Neutrophil (primary cell): ENCODE results near the gene GEMIN5.

Source experiments
- H3K27ac ChIP-seq: fragments of 200-600 bp; sonication (generic); 2 replicates; pipeline ENCODE4 v1.5.1; 2016; ENCODE audit warnings: mild to moderate bottlenecking, moderate library complexity
- H3K27me3 ChIP-seq: fragments of 200-600 bp; sonication (generic); 2 replicates; pipeline ENCODE4 v1.6.0; 2016; ENCODE audit warnings: mild to moderate bottlenecking
- H3K36me3 ChIP-seq: fragments of 200-600 bp; sonication (generic); 2 replicates; pipeline ENCODE4 v1.5.1; 2017
- H3K4me1 ChIP-seq, 2 experiments: fragments of 200-600 bp in 1 of 2; sonication (generic) in 1 of 2; 1 replicate in 1 of 2; 2 replicates in 1 of 2; pipeline versions ENCODE4 v1.5.1 to v1.6.1; 2013 to 2016; ENCODE audit warnings: low read depth in 1 of 2, low read length in 1 of 2, mild to moderate bottlenecking in 1 of 2, moderate library complexity in 1 of 2; ENCODE audit not compliant: control insufficient read depth in 1 of 2, insufficient read depth in 1 of 2
- H3K4me3 ChIP-seq, 2 experiments: fragments of 200-600 bp in 1 of 2; sonication (generic) in 1 of 2; 1 replicate in 1 of 2; 2 replicates in 1 of 2; pipeline ENCODE4 v1.5.1; 2013 to 2016; ENCODE audit warnings: low read depth in 1 of 2, low read length in 1 of 2, mild to moderate bottlenecking in 1 of 2, moderate library complexity in 1 of 2
- H3K9me3 ChIP-seq: fragments of 200-600 bp; sonication (generic); 2 replicates; pipeline ENCODE4 v1.5.1; 2016
- TF ChIP-seq, protein P1 (sequence below): fragments of 200-600 bp; sonication (generic); IDR thresholded peaks from 2 replicates; pipeline ENCODE4 v1.5.1; 2016; ENCODE audit warnings: antibody characterized with exemption

GEMIN5 gene

GRCh38 chr5:154972476-154973080 lies 34.6 kb upstream of the GEMIN5 start:
- Histone ChIP-seq H3K9me3 (no peaks in the 10 kb centered on the region), H3K4me1 (no peaks in the 10 kb centered on the region), H3K27ac (no peak overlapping the region), H3K4me3 (no peak overlapping the region), H3K27me3 (no peaks in the 10 kb centered on the region), H3K36me3 (peaks cover 10% of the 10 kb centered on the region)
- TF ChIP-seq, protein P1, sequence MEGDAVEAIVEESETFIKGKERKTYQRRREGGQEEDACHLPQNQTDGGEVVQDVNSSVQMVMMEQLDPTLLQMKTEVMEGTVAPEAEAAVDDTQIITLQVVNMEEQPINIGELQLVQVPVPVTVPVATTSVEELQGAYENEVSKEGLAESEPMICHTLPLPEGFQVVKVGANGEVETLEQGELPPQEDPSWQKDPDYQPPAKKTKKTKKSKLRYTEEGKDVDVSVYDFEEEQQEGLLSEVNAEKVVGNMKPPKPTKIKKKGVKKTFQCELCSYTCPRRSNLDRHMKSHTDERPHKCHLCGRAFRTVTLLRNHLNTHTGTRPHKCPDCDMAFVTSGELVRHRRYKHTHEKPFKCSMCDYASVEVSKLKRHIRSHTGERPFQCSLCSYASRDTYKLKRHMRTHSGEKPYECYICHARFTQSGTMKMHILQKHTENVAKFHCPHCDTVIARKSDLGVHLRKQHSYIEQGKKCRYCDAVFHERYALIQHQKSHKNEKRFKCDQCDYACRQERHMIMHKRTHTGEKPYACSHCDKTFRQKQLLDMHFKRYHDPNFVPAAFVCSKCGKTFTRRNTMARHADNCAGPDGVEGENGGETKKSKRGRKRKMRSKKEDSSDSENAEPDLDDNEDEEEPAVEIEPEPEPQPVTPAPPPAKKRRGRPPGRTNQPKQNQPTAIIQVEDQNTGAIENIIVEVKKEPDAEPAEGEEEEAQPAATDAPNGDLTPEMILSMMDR: no peak

DNA sequence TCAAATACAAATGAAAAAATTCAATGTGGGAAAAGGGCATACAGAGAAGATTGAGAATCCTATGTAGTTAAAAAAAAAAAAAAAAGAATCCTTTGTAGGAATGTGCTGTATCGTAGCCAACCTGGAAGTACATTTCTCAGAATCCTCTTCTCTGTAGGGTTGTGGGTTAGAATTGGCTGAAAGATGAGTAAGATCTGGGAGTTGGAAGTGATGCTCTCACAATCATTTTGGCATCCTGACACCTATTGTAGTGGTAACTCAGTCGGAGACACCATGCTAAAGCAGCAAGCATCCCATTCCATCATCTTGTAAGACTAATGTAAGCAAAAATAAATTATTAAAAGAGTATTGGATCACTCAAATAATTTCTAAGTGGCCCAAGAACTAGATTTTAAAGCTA lies 33.5 kb upstream of the GEMIN5 start:
- Histone ChIP-seq H3K4me3 (no peak overlapping the region), H3K9me3 (no peaks in the 10 kb centered on the region), H3K36me3 (peaks cover 21% of the 10 kb centered on the region), H3K27me3 (no peaks in the 10 kb centered on the region), H3K4me1 (no peaks in the 10 kb centered on the region), H3K27ac (no peak overlapping the region)
- TF ChIP-seq, protein P1: no peak

- no peaks in the 10 kb centered on the region for H3K9me3 ChIP-seq
- H3K27ac ChIP-seq: no peak overlapping the region
- no peaks in the 10 kb centered on the region for H3K27me3 ChIP-seq
- H3K4me1 ChIP-seq: no peaks in the 10 kb centered on the region
- TF ChIP-seq, protein P1: no peak
- H3K36me3 ChIP-seq: peaks cover 24% of the 10 kb centered on the region
- no peak overlapping the region for H3K4me3 ChIP-seq
Measured at GRCh38 chr5:154970759-154971158, 32.7 kb upstream of the GEMIN5 start.

DNA sequence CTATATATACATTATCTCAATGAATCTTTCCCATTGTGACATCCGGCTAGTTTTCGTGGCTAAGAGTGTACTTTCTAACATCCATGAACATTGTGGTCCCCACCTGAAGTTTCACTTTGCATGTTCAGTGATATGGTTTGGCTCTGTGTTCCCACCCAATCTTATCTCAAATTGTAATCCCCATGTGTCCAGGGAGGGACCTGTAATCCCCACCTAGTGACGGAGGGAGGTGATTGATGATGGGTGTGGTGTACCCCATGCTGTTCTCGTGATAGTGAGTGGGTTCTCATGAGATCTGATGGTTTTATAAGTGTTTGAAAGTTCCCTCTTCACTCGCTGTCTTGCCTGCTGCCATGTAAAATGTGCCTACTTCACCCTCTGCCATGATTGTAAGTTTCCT lies 30.9 kb upstream of the GEMIN5 start:
- no peaks in the 10 kb centered on the region for H3K9me3 ChIP-seq
- peaks cover 28% of the 10 kb centered on the region for H3K36me3 ChIP-seq
- H3K4me1 ChIP-seq: no peaks in the 10 kb centered on the region
- TF ChIP-seq, protein P1: no peak
- H3K4me3 ChIP-seq: no peak overlapping the region
- H3K27me3 ChIP-seq: no peaks in the 10 kb centered on the region
- no peak overlapping the region for H3K27ac ChIP-seq

DNA sequence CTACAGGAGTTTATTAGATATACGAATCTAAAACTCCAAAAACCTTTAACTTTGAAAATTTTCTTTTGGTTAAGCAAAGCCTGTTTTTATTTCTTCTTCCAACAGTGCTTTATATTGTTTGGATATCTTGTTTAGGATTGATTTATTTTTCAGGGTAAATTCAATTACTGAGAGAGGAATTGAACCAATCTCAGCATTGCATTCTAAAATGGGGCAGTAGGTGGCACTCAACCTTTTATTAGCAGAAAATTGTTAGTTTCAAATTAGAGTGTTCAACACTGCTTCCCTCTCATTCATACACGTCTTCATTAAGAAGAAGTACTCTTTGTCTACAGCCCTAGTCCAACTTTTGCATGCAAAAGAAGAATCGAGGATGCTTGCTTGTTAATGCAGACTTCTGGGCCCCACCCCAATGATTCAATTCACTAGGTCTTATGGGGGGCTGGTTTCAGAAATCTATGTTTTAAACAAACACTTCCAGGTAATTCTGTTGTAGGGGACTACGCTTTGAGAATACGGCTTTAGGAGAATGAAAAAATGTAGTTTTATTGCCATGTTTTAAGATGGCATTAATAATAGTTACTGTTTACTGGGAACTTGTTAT lies 29.5 kb upstream of the GEMIN5 start:
- TF ChIP-seq, protein P1: no peak
- peaks cover 31% of the 10 kb centered on the region for H3K36me3 ChIP-seq
- H3K27ac ChIP-seq: no peak overlapping the region
- no peaks in the 10 kb centered on the region for H3K4me1 ChIP-seq
- H3K4me3 ChIP-seq: no peak overlapping the region
- no peaks in the 10 kb centered on the region for H3K27me3 ChIP-seq
- no peaks in the 10 kb centered on the region for H3K9me3 ChIP-seq
